A204.1 (cell line): ENCODE results near the gene BACE1.
A peak's percentile ranks its signal among the peaks of the same experiment; 100 is the strongest.
"Not testable (repeated sequence)": the region's sequence is repeated elsewhere in the genome, so short reads cannot be mapped to it uniquely, and the experiment has no call there.

ENCODE experiments used
- FAIRE-seq: peaks from 2 replicates; lab custom pipeline; 2012; peaks lifted over from hg19 to GRCh38; lab: Jason Lieb, UNC

BACE1 gene

DNA sequence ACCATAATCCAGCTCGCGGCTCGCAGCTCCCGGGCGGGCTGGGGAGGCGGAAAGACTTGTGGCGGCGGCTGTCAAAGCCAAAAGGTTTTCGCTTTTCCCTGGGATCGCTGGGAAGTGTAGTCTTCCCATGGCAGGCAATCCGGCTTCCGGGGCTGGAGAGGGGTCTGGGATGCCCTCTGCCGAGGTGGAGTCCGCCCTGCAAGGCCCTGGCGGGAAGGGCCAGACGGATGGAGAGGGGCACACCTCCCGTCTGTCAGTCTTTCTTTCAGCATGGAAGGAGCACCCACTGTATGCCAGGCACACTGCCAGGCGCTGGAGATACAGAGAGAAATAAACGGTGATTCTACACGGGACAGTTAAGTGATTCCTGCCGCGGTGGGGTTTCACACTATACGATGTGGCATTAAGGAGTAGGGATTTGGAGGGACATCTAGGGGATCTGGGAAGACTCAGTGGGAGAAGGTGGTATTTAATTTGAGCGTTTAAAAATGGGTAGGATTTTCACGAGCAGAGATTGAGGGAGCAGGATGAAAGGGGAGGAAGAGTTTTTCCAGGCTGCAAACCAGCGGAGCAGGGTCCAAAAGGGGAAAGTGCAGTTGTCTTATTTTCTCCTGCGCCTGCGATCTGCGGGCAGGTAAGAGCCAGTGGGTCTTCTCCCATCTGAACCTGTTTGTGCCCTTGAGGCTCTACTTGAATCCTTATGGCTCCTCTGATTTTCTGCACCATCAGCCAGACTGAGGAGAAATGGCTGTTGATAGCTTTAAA, at the start of gene BACE1:
TSS of gene BACE1 (minus strand) at position 60 of the 765 bp plus-strand sequence. CDS start 461 bp downstream, outside the sequence.
- peak; percentile 90 for FAIRE-seq

DNA sequence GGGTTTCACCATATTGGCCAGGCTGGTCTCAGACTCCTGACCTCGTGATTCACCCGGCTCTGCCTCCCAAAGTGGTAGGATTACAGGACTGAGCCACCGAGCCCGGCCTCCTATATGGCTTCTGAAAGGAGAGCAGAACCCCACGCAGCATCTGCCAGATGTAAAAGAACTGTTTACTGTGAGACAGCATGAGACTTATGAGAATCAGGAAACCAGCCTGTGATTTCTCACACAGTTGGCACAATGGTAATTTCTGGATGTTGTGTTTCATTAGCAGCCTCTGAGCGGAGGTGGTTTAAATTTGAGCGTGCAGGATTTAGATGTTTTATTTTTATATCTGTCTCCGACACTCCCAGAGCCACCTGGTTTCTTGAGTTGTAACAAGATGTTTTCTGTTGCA, 45.4 kb upstream of the BACE1 start:
- FAIRE-seq: no peak

GRCh38 chr11:117356126-117356890, 40.3 kb upstream of the BACE1 start:
- FAIRE-seq: no peak

GRCh38 chr11:117354550-117354949, 38.5 kb upstream of the BACE1 start:
- FAIRE-seq: peak; percentile 51

- FAIRE-seq: no peak
These were observed 29.0 kb upstream of the BACE1 start for GRCh38 chr11:117345039-117345438.

DNA sequence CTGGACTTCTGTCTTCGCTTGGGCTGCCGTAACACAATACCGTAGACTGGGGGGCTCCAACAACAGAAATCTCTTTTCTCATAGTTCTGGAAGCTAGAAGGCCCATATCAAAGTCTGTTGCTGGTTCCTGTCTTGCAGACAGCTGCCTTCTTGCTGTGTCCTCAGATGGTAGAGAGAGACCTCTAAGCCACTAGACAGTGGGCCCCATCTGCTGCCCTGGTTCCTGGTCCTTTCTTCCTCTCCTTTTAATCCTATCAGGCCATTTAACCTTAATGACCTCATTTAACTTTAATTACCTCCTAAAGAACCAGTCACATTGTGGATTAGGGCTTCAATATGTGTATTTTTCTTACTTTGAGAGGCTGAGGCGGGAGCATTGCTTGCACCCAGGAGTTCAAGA, 21.0 kb upstream of the BACE1 start:
- FAIRE-seq: no peak

DNA sequence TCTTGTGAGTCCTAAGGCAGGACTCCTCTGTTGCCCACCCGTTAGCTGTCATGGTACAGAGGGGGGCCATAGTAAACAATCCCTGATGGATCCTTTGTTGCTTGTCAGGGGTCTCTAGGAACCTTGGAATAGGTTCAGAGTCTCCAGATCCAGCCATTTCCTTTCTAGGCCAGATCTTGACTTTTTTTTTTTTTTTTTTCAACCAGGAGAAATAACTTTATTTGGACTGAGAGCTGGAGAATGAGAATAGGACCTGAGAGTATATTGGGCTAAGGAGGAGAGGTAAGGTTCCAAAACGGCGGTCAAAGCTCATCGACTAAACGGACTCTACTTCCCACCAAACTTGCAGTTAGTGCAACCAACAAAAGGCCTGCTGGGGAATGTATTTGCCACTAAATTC, 19.3 kb upstream of the BACE1 start:
- FAIRE-seq: no peak

DNA sequence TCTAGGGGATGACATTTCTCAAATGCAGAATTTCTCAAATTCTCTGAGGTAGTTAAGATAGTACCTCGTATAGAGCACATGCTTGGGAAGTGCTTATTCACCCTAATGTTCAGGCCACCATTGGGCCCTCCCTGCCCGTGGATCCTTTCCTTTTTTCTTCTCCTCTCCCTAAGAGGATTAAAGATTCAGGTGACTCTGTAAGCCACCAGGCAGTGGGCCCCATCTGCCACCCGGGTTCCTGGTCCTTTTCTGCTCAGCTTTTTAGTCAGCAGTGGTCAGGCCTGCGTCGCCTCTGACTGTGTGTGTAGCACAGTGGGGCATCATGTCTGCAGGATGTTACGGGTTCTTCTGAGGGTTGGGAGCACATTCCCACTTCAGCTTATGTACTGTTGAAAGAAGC, 18.8 kb upstream of the BACE1 start:
- FAIRE-seq: no peak

- FAIRE-seq: no peak
These were observed 17.9 kb upstream of the BACE1 start for GRCh38 chr11:117333917-117334316.

GRCh38 chr11:117332843-117333242, 16.8 kb upstream of the BACE1 start:
- no peak for FAIRE-seq

DNA sequence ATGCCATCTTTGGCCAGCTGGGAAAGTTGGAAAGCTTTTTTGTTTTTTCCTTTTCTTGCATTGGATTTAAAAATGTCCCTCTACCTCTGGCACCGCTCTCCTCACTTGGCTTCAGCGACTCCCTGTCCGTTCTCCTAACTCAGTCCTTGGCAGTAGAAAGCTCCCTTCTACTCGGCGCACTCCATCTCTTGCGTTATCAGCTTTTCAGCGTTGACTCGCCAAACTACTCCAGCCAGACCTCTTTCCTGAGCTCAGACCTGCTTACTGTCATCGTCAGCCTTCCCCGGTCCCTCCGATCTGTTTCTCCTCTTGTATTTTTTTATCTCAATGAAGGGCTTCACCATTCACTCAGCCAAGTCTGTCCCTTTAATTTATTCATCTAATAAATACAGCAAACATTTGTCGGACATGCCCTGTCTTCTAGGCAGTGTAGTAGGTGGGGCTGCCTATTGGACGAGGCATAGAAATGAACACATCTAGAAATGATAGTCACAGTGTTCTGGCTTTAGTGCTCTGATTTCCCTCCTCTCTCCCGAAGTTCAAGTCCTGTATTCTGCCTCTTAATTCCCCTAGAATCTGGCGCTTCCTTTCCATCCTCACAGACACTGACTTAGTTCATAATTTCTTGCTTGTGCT, 12.4 kb upstream of the BACE1 start:
- no peak for FAIRE-seq

DNA sequence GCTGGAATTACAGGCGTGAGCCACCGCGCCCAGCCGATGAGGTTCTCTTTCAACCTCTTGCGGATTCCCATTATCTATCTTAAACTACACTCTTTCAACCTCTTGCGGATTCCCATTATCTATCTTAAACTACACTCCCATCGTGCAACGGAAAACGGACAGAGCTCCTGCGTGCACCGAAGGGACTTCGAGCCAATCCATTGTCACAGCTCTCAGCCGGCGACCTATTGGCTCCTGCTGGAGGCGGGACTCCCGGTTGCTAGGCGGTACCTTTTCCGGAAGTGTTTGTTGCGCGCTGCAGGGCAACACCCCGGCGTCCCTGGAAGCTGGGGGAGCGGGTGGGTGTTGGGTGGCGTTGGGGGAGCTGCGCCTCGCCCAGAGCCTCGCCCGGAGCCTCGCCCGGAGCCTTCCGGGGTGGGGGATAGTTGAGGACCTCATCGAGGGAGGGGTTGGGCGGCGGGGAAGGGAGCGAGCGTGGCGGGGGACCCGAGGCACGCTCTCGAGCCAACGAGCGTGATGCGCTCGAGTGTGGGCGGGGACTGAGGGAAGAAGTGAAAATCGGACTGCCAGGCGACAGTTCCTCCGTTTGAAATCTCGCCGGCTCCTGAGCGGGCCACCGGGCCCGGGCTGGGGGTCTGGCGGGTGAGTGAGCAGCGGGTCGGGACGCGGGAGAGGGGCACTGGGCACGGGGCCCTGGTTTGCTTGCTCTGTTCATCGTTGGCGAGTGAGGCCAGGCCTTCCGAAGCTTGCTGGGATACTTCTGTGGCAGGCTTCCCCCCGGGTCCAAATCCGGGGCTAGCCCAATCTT, 11.7 kb upstream of the BACE1 start, which contains the start of gene CEP164:
TSS of gene CEP164 (plus strand) at position 288 of the 808 bp plus-strand sequence. CDS start 10,733 bp downstream, outside the sequence.
- FAIRE-seq: peak; percentile 98

DNA sequence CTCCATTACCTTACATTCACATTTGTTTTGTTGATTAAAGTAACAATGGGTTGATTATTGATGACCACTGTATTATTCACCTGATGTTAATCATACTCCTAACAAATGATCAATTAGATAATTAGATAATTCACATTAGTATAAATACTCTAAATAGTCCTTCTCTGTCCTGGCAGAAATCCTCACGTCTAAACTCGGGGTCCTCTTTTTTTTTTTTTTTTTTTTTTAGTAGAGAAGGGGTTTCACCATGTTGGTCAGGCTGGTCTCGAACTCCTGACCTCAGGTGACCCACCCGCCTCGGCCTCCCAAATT, 11.2 kb upstream of the BACE1 start:
- FAIRE-seq: not testable (repeated sequence)

- no peak for FAIRE-seq
These were observed 3.3 kb upstream of the BACE1 start for GRCh38 chr11:117319214-117319840.

GRCh38 chr11:117318738-117319137, 2.7 kb upstream of the BACE1 start:
- FAIRE-seq: no peak

- no peak for FAIRE-seq
These were observed 515 bp downstream of the BACE1 start for GRCh38 chr11:117315285-117316196.

GRCh38 chr11:117314840-117315239, 1.2 kb downstream of the BACE1 start:
- FAIRE-seq: no peak

- FAIRE-seq: no peak
These were observed 2.0 kb downstream of the BACE1 start for GRCh38 chr11:117313828-117314768.

- no peak for FAIRE-seq
These were observed 3.0 kb downstream of the BACE1 start for GRCh38 chr11:117313091-117313490.

DNA sequence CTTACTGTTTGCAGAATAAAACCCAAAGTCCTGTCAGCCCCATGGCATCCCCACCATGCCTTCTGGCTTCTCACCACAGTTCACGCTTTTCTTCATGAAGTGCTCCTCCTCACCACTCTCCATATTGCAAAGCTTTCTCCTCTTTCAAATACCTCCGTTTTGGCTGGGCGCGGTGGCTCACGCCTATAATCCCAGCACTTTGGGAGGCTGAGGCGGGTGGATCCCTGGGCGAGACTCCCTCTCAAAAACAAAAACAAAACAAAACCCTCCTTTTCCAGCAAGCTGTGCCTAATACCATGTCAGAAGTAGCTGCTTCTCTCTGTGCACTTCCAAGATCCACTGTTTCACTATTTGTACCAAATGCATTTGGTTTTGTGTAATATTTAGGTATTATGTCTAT, 6.7 kb downstream of the BACE1 start:
- no peak for FAIRE-seq
